HG02943 (cell line): ENCODE measurements around the gene TMEM135.
"Not testable (repeated sequence)": the region's sequence is repeated elsewhere in the genome, so short reads cannot be mapped to it uniquely, and the experiment has no call there.

ENCODE experiments used
- ATAC-seq: cut with Tn5 transposase; IDR thresholded peaks from one replicate; pipeline ENCODE4 v1.9.1; 2021; ENCODE audit warnings: mild to moderate bottlenecking, low read depth, moderate library complexity; ENCODE audit not compliant: unreplicated experiment

Gene TMEM135

GRCh38 chr11:87188396-87188795 is 150.7 kb downstream of the TMEM135 start:
- ATAC-seq, result not testable (repeated sequence)

- not testable (repeated sequence) for ATAC-seq
Measured at GRCh38 chr11:87188921-87189320, 151.2 kb downstream of the TMEM135 start.

GRCh38 chr11:87190071-87190470 is 152.3 kb downstream of the TMEM135 start:
- no peak for ATAC-seq

GRCh38 chr11:87193756-87194470 is 156.2 kb downstream of the TMEM135 start:
- ATAC-seq, result no peak

- ATAC-seq, result no peak
Measured at GRCh38 chr11:87194985-87195820, 157.5 kb downstream of the TMEM135 start.

GRCh38 chr11:87198266-87198881 is 160.6 kb downstream of the TMEM135 start:
- ATAC-seq, result no peak

- no peak for ATAC-seq
Measured at GRCh38 chr11:87201376-87201775, 163.6 kb downstream of the TMEM135 start.

- ATAC-seq, result no peak
Measured at GRCh38 chr11:87203907-87204602, 166.3 kb downstream of the TMEM135 start.

GRCh38 chr11:87212891-87213290 is 175.2 kb downstream of the TMEM135 start:
- ATAC-seq, result no peak

GRCh38 chr11:87213444-87213843 is 175.7 kb downstream of the TMEM135 start:
- peak; percentile 72 for ATAC-seq

GRCh38 chr11:87215236-87215635 is 177.5 kb downstream of the TMEM135 start:
- ATAC-seq, result no peak

- ATAC-seq, result no peak
Measured at GRCh38 chr11:87219266-87219665, 181.5 kb downstream of the TMEM135 start.

GRCh38 chr11:87223816-87224215 is 186.1 kb downstream of the TMEM135 start:
- no peak for ATAC-seq

GRCh38 chr11:87224486-87224885 is 186.8 kb downstream of the TMEM135 start:
- no peak for ATAC-seq

GRCh38 chr11:87228820-87229219 is 191.1 kb downstream of the TMEM135 start:
- ATAC-seq, result no peak

- no peak for ATAC-seq
Measured at GRCh38 chr11:87230995-87231394, 193.3 kb downstream of the TMEM135 start.

GRCh38 chr11:87232320-87232719 is 194.6 kb downstream of the TMEM135 start:
- no peak for ATAC-seq

GRCh38 chr11:87235366-87235765 is 197.6 kb downstream of the TMEM135 start:
- no peak for ATAC-seq

GRCh38 chr11:87236368-87236767 is 198.6 kb downstream of the TMEM135 start:
- ATAC-seq, result no peak

- no peak for ATAC-seq
Measured at GRCh38 chr11:87239001-87239400, 201.3 kb downstream of the TMEM135 start.

- ATAC-seq, result no peak
Measured at GRCh38 chr11:87239531-87239930, 201.8 kb downstream of the TMEM135 start.
